Measurements from ENCODE around the gene KANSL1.

DNA sequence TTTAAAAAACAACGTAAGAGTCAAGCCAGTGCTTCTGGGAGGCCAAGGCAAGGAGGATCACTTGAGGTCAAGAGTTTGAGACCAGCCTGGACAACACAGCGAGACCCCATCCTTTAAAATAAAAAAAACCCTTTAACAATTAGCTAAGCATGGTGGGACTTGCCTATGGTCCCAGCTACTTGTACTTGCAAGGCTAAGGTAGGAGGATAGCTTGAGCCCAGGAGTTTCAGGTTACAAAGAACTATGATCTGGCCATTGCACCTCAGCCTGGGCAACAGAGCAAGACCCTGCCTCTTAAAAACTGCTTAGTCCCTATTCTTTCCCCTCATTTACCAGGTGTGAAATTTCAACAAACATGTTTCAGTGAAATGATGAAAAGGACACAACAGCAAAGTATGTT is 104.6 kb downstream of the KANSL1 start:
- TF ChIP-seq, protein P1, sequence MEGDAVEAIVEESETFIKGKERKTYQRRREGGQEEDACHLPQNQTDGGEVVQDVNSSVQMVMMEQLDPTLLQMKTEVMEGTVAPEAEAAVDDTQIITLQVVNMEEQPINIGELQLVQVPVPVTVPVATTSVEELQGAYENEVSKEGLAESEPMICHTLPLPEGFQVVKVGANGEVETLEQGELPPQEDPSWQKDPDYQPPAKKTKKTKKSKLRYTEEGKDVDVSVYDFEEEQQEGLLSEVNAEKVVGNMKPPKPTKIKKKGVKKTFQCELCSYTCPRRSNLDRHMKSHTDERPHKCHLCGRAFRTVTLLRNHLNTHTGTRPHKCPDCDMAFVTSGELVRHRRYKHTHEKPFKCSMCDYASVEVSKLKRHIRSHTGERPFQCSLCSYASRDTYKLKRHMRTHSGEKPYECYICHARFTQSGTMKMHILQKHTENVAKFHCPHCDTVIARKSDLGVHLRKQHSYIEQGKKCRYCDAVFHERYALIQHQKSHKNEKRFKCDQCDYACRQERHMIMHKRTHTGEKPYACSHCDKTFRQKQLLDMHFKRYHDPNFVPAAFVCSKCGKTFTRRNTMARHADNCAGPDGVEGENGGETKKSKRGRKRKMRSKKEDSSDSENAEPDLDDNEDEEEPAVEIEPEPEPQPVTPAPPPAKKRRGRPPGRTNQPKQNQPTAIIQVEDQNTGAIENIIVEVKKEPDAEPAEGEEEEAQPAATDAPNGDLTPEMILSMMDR (IDR thresholded peaks at IDR 0.05): no peak
- TF ChIP-seq POLR2A (IDR thresholded peaks at IDR 0.05): no peak
- no peak for TF ChIP-seq EP300 (IDR thresholded peaks at IDR 0.05; ENCODE audit: low read depth)
- TF ChIP-seq POLR2AphosphoS5 (IDR thresholded peaks at IDR 0.05): no peak

All from transverse colon (tissue), 4 donors.